Endometrium (tissue), 2 donors: ENCODE data around the gene BBS2.

ENCODE experiments used
- FAIRE-seq: peaks from 2 replicates; lab custom pipeline; 2012; peaks lifted over from hg19 to GRCh38; lab: Jason Lieb, UNC
- donor health status: control.
- donor health status: control.

Gene BBS2

DNA sequence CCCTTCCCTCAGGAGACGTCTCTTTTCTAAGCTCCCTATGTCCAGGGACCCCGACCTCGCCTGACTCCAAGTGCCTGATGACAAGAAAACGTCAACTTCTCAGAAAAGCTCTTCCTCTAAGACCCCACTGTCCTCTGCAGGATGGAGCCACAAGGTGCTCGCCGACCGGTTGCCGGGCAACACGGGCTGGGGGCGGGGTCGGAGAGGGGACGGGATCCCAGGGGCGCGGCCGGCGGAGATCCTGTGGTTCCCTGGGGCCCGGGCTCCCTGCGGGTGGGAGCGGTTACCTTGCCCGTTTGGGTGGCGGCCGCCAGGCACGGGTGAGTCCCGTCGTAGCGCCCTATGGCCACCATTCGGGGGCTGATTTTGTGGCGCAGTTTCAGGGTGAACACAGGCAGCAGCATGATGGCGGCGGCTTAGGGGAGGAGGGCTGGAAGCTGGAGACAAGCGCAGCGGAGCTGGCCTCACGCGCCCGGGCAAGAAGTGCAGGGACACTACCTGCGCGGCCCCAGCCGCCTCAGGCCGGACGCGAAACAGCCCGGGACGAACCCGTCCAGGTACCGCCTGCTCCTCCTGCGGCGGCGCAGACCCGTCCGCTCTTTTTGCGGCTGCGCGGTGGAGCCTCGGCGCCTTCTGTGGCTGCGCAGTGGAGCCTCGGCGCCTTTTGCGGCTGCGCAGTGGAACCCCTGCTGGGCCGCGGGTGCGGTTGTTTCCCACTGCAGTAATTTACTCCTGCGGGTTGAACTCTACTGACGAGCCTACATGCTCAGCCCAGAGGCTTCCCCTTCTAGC is at the start of gene BBS2:
Gene BBS2, minus strand, starts transcription at position 566 of the 792 bp plus-strand sequence. Its CDS starts 162 bp downstream, at position 404.
- FAIRE-seq = no peak

GRCh38 chr16:56564793-56565477 is 45.1 kb upstream of the BBS2 start, which contains the start of gene MT4:
Gene MT4, plus strand, starts transcription at chr16:56565073. Its CDS starts 56 bp downstream, at chr16:56565129.
- FAIRE-seq = no peak

DNA sequence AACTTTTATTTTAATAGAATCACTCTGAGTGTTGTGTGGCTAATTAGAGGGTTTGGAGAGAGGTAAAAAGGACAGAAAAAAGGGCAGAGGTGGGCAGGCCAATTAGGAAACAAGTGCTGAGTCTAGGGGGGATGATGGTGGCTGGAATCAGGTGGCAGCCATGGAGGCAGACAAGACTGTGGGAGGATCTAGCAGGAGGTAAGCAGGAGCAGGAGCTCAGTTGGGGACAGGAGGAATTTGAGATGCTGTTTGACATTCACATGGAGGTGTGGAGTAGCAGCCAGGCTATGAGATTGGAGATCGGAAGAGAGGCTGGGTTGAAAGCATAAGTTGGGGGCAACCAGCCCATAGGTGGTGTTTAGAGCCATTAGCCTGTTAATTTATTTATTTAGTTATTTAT is 41.3 kb upstream of the BBS2 start:
- FAIRE-seq = no peak

DNA sequence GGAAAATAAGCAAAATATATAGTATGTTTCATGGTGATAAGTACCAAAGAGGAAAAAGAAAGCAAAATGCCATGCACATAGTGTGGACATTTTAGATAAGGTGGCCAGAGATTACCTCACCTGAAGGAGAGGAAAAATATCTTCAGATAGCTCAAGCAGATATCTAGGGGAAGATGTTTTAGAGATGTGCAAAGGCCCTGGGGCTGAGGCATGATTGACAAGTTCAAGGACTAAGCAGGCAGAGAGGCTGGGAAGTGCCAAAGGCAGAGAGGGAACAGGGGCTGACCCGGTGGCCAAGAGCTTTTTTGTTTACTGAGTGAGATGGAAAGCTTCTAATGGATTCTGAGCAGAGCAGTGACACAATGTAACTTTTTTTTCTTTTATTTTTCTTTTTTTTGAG is 40.6 kb upstream of the BBS2 start:
- no peak for FAIRE-seq

GRCh38 chr16:56559109-56559508 is 39.3 kb upstream of the BBS2 start:
- FAIRE-seq = no peak

GRCh38 chr16:56558024-56558747 is 38.4 kb upstream of the BBS2 start:
- no peak for FAIRE-seq

GRCh38 chr16:56554441-56554840 is 34.6 kb upstream of the BBS2 start:
- no peak for FAIRE-seq

DNA sequence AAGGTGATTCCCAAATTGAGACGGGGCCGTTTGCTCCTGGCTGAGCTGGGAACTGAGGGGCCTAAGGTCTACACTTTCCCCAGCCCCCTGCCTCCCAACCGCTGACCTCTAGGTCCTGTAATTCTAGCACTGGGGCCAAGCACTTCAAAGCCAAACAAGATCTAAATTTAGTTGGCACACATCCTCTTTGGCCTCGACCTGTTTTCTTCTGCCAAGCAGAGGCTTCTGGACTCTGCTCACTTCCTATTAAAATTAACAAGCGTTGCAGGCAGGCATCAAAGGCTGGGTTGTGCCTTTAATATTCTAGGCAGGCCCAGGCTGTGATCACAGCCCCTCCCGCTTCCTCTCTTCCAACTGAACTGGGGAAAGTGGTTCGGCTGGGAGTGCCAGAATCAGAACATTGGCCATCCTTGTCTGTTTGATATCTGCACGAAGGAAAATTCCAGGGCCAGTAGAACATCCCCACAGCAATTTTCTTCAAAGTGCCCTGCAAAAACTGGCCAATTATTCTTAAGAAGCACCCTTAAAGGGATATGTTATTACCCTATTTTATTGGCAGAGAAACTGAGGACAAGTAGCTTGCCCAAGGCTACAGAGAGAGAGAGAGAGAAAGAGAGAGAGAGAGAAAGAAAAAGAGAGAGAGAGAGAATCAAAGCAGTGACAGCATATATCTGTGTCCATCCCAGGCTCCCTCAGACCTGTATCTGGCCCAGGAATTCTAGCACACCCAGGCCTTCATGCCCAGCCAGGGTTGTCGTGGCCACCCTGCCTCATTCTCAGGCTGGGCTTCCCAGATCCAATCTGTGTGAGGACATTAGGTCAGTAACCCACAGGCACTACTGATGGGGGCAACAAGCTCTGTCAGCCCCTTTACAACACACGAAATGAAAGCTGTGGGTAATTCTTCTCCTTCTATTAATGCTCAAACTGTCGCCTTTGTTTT is 32.2 kb upstream of the BBS2 start:
- FAIRE-seq = no peak

DNA sequence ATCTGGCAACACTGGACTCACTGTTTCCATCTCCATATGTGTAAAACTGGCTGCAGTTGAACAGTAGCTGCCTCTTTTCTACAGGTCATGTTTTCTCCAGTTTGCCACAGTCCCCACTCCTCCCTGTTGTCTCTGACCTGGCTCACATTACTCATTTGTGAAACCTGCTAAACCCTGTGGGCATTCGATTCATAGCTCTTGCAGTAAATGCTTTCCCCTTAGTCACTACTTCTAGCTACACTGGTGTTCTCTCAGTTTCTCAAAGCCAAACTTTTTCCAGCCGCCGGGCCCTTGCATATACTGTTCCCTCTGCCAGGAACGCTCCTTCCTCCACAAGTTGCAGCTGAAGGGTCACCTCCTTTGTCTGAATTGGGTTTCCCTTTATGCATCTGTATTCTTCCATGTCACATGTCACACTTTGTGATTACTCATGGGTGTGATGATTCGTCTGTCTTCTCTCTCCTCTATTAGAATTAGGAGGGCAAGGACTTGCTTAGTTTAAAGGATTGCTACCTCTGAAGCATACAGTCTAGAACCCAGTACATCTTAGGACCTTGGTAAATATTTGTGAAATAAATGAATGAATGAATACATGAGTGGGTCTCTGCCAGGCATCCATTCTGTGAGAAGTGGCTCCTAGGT is 30.0 kb upstream of the BBS2 start:
- FAIRE-seq = no peak

DNA sequence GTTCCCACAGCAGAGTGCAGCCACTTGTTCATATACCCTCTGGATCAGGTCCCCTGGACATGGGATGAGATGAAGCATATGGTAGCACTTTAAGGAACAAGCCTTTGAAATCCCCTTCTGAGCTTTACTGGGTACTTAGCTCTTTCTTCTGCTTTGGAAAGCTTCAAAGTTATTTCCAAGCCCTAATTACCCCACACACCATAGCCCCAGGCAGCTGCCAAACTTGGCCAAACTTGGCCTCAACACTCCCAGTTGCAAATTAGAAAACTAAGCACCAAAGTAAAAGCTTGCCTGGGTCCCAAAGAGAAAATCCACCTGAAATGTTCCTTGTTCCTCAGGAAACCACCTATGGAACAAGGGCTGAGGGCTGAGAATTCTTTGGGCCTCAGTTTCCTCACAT is 29.3 kb upstream of the BBS2 start:
- no peak for FAIRE-seq

- FAIRE-seq = no peak
Observed at GRCh38 chr16:56547949-56548567, 28.2 kb upstream of the BBS2 start.

DNA sequence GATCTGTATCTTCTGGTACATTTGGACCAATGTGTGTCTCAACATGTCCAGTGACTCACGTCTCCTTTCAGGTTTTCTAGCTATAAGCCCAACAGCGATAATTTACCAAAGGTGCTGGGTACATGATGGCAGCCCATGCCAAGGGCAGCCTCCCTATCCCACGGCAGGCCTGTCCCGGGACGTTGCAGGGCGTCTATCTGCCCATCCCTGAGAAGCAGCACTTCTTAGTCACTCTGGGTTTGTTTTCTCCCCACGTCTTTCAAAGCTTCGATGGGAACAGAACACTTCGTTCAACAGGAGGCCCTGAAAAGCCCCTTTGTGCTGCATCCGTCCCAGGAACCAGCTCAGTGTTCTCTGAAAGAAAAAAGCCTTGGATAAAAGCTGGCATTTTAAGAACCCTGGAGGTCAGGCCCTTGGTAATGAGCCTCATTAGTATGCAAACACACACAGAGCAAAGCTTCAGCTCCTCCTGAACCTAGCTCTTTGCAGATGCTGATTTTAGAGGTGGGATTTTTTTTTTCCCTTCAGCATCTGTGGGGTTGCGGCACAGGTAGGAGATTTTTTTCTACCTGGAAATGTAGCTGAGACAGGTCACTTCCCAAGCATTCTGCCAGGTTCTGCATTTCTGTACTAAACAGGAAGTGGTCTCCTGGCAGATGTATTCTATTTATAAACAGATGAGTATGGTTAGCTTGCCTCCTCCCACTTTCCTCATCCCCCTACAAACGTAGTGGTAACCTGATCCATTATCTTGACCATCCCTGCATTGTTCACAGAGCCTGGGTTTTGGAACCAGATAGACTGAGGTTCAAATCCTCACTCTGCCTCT is 27.5 kb upstream of the BBS2 start:
- FAIRE-seq = no peak

DNA sequence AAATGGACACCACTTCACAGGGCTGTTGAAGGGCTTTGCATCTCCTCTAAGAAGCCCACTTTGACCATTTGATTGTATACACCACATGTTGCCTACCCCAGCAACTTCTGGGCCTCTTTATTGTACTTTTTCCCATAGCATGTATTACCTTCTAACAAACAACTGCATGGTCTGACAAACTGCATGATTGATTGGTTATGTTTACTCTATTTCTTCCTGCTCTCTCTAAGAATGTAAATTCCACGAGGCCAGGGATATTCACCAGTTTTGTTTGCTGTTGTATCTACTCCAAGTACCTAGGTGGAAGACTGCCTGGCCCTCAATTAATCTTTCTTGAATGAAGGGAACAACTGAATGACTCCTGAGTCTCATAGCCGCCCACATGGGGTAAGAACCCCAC is 22.2 kb upstream of the BBS2 start:
- FAIRE-seq = no peak

GRCh38 chr16:56539656-56540055 is 19.8 kb upstream of the BBS2 start:
- no peak for FAIRE-seq

- FAIRE-seq = no peak
Observed at GRCh38 chr16:56538331-56538730, 18.5 kb upstream of the BBS2 start.

GRCh38 chr16:56534847-56535383 is 15.1 kb upstream of the BBS2 start:
- no peak for FAIRE-seq

GRCh38 chr16:56532714-56533113 is 12.9 kb upstream of the BBS2 start:
- FAIRE-seq = no peak

GRCh38 chr16:56530872-56531271 is 11.0 kb upstream of the BBS2 start:
- FAIRE-seq = no peak

- FAIRE-seq = no peak
Observed at GRCh38 chr16:56525236-56525635, 5.4 kb upstream of the BBS2 start.

DNA sequence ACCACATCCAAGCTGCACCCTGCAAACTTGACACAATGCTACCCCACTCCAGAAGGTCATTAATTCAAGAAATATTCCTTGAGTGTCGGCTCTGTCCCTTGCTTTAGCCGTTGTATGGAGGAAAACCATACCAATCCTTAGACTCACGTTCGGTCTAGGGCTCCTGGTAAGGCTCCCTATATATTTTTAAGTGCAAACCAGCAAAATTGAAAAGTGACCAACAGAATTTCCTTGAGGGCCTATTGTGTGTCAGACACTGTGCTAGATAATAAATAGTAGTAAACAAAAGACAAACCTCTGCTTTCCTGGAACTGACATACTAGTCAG is 390 bp upstream of the BBS2 start:
- FAIRE-seq = no peak
